ELR (cell line): Measurements from ENCODE around the gene HELB.
"Not testable (repeated sequence)": the region's sequence is repeated elsewhere in the genome, so short reads cannot be mapped to it uniquely, and the experiment has no call there.

Source experiments
- DNase-seq: peaks from one replicate; pipeline ENCODE4 v3.0.0-alpha.2; 2015; ENCODE audit warnings: low read depth

Gene HELB

DNA sequence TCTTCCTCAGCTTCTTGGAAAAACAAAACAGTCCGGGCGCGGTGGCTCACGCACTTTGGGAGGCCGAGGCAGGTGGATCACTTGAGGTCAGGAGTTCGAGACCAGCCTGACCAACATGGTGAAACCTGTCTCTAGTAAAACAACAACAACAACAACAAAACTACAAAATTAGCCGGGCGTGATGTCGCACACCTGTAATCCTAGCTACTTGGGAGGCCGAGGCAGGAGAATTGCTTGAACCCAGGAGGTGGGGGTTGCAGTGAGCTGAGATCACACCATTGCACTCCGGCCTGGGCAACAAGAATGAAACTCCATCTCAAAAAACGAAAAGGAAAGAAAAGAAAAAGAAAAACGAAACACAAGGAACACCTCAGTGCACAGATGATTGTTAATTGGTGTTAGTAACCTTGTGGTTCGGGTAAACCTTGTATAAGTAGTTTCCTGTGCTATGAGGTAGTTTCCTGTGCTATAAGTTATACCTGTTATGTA, 1.1 kb downstream of the HELB start:
- DNase-seq, result not testable (repeated sequence)

DNA sequence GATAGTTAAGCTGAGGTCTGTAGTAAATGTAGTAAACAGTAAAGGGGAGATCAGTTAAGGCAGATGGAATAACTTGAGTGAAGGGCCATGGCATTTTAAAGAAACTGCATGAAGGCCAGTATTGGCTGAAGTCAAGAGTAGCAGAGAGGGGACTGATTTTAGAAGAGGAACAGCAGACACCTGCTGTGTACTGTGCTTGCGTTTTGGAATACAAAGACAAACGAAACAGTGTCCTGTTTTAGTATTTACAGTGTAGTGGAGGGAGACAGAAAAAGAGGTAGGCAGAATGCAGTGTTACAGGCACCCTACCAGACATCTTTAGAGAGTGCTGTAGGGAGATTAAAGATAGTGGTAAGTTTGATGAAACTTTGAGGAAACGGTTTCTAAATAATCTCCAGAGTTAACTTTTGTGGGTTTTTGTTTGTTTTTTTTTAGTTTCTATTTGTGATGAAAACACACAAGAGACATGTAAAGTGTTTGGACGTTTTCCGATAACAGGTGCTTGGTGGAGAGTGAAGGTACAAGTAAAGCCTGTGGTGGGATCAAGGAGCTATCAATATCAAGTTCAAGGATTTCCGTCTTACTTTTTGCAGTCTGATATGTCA, 2.1 kb downstream of the HELB start:
- DNase-seq, result no peak

DNA sequence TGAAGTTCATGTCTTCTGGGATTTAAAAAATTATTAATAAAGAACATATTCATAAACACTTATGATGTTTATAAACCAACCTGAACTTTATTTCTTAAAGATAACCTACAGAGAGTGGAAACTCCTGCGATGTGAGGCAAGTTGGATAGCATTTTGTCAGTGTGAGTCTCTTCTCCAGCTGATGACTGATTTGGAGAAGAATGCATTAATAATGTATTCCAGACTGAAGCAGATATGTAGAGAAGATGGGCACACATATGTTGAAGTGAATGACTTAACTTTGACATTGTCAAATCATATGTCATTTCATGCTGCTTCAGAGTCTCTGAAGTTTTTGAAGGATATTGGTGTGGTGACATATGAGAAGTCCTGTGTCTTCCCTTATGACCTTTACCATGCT, 7.3 kb downstream of the HELB start:
- no peak for DNase-seq

DNA sequence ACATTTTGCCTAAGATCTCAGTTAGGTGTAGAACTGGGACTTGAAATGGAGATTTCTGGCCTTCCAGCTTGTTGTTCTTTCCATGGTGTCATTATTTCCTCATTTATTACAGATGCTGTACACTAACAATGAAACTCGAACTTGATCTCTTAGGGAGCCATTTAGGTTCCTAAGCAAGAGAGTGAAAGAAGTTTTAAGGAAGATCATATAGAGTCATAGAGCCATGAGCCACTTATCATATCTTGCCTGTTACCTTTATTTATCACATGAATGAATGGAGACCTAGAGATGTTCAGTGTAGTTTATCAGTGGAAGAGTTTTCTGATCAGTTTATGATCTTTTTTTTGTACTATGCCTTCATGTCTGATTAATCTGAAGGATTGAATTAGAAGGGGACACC, 9.9 kb downstream of the HELB start:
- DNase-seq, result no peak

DNA sequence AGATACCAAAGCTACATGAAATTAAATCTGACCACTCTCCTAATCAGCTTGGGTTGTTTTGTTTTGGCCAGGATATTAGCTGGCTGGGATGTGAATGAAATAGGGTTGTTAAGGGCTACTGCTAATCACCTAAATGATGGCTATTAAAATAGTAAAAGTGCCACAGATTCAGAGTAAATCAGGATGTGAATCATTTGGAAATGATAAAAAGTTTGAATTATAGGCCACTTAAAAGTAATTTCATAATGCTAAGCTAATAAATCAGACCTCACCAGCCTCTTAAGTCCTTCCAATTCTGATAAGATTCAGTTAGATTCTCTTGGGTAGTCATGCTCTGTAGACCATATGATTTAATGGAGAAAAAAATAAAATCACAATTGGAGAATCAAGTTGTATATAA, 12.0 kb downstream of the HELB start:
- no peak for DNase-seq

DNA sequence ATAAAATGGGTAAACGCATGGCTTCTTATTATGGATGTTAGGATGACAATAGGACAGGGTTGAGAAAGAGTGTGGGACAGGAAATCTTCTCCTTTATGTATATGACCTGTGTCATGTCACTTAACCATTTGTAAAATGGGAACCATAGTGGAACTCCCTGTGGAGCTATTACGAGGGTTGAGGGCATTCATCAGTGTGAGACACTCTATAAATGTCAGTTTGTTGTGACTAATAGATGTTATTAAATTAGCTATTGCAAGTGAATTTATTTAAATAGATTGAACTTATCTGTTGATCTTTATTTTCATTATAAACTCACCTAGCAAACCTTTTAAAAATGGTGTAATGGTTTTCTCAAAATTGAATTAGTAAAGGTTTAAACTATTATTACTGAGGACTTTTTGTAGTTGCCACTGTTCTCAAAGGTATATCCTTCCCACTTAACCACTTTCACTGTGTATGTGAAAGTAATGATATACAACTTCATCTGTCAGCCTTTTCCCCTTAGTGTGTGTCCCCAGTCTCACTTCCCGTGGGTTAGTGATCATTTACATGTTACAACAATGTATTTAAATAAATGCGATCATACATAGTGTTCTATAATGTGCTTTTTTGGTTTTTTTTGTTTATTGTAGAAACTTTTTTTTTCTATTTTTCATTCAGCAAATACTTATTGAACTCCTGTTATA, 17.1 kb downstream of the HELB start:
- no peak for DNase-seq

DNA sequence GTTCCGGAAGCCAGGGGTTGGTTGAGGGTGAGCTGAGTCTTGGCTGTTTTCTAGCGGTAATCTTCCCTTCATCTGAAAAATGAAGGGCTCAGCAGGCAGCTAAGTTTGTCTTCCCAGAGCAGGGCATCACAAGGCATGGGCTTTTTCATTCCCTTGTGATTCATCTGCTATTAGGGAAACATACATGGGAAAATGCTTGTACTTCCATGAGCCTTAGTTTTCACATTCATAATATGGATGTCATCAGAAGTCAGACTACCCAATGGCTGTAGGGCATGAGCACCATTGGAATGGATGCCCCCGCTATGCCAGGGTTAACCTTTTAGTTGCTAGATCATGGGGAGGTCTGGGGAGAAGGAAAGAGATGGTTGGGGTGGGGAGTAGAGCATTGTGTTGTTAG, 18.7 kb downstream of the HELB start:
- DNase-seq, result peak; percentile 44

DNA sequence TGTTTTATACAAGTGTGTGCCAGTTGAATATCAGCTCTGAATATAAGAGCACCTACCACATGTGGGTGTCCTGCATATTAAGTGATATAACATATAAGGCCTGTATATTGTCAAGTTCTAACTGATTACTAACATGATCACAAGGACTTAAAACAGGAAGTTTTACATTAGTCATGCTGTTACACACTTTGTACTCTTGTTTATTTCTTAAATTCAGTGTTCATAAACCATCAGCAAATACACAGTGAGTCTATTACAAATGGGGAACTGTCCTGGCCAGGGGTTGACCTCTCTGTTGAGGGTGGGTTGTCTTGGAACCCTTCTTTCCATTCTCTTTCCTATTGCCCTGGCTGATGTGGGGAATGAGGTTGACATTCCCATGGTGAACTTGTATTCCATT, 19.1 kb downstream of the HELB start:
- peak; percentile 62 for DNase-seq

DNA sequence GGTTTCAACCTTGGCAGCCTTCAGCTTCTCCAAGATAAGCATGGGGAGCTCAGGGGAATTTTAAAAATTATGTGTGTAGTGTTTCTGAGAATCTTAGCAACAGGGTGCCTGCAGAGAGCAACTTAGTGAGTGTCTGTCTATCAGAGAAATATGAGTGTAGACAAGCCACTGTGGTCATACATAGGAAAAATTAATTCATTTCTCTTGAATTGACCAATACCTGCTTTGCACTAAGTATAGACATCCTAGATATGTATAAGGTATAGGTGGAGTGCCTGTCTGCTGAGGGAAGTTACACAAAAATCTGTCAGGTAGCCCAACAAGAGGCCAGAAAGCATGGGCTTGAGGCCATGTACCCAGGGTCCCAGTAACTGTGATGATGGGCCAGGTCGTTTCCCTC, 20.7 kb downstream of the HELB start:
- no peak for DNase-seq

DNA sequence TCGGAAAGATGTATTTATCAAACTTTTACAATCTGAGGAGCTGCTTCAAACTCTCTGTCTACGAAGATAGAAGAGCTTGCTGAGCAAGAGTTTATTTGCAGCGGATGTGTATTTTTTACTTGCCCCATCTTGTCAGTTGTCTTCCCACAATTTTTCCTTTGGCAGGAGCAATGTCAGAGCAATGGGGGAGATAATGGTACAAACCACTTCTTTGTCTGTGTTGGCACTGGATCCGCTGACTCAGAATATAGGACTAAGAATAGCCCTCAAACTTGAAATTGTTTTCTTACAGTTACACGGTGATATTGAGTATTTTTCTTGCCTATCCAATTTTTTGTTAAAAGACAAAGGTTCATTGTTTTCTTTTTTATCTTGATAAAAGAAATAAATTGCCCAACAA, 27.6 kb downstream of the HELB start:
- no peak for DNase-seq

DNA sequence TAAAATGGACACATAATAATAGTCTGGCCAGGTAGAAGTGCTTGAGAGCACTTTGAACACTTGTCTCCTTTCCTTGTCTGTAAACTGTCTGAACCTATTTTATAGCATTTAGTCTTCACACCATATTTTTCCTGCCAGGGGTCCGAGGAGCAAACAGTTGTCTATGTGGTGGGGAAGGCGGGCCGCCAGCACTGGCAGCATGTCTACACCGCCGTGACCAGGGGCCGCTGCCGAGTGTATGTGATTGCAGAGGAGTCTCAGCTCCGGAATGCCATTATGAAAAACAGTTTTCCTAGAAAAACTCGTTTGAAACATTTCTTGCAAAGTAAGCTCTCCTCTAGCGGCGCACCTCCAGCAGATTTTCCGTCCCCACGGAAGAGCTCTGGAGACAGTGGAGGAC, 28.7 kb downstream of the HELB start:
- no peak for DNase-seq

DNA sequence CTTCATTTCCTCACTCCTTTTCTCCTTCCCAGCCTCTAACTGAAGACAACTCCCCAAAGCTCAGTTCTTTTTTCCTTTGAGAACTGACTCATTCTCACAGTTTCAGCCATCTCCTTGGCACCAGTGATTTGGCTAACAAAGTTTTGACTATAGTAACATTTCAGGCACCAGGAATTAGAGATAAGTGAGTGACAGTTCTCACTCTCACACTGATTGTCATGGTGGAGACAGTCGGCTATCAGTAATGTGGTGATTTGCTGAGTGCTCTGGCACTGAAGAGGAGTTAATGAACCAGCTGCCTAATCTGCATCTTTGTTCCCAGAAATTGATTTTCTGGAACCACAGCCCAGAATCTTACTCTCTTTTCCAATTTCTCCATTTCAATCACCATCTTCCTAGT, 29.5 kb downstream of the HELB start:
- DNase-seq, result no peak

DNA sequence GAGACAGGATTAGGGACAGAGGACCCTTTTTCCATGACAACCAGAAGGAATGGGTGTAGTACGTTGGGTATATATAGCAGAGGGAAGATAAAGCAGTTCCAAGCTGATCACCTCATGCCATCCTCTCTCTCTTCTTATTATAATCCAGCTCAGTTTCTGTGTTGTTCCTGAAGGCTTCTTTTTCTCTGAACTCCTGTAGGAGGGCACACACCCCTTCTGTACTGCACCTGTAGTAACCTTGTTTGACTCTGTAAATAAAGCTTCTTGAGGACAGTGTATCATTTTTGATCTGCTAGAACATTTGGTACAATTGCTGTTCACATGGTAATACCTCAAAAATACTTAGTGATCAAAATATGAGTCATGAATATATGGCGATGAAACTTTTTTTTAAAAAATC, 33.5 kb downstream of the HELB start:
- DNase-seq, result no peak

DNA sequence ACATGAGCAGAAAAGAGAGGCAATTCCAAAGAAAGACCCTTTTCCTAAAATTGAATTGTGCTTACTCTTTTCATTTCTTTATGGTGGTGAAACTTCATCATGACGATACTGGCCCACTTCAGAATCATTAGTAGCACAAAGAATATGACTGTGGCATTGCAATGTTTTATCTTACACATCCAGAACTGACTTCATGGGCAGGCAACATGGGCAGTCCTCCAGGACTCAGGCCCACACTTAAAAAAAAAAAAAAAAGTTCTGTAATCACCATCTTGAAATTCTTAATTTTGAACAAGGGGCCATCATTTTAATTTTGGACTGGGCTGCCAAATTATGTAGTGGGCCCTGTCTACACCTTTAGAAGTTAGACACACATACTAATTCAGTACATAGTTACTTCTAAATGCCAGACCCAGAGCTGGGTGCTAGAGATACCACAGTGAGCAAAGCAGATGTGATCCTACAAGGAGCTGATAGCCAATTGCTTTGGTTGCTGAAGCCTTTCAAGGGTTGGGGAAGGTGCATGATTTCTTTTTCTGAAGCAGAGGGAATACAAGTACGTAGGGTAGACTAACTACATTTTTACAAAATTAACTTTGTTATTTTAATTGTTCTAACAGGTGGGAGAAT, 35.2 kb downstream of the HELB start:
- no peak for DNase-seq

DNA sequence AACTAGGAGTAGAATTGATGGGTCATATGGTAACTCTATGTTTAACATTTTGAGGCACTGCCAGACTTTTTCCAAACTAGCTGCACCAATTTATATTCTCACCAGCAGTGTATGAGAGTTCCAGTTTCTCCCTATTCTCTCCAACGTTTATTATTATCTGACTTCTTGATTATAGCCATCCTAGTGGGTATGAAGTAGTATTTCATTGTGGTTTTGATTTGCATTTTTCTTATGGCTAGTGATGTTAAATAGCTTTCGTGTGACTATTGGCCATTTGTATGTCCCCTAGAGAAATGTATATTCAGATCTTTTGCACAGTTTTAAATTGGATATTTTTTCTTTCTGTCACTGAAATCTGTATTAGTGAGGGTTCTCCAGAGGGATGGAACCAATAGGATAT, 37.8 kb downstream of the HELB start:
- DNase-seq, result no peak

DNA sequence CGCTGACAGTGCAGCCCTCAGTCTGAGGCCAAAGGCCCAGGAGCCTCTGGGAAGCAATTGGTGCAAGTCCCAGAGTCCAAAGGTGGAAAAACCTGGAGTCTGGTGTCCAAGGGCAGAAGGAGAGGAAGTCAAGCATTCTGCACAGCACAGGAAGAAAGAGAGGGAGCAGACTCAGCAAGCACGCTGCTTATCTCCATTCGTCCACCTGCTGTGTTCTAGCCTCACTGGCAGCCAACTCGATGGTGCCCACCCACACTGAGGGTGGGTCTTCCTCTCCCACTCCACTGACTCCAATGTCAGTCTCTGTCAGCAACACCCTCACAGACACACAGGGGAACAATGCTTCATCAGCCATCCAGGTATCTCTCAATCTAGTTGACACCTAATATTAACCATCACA, 38.8 kb downstream of the HELB start:
- DNase-seq, result no peak

DNA sequence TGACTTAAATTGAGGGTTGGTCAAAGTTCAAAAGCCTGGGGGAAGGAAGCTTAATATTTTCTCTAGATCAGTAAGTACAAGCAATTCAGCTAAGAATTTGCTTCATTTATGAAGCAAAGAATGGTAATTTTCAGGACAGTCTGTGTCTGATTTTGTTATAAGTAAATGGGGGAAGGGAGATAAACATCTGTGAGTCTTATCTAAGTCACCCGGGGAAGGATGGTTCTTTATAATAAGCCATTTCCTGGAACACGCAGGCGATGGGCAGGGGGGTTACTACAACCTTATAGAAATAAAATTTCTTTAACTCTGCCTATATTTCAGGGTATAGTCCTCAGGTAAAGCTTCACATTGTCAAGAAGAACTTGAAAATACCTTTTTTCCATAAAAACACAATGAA, 42.9 kb downstream of the HELB start:
- no peak for DNase-seq

DNA sequence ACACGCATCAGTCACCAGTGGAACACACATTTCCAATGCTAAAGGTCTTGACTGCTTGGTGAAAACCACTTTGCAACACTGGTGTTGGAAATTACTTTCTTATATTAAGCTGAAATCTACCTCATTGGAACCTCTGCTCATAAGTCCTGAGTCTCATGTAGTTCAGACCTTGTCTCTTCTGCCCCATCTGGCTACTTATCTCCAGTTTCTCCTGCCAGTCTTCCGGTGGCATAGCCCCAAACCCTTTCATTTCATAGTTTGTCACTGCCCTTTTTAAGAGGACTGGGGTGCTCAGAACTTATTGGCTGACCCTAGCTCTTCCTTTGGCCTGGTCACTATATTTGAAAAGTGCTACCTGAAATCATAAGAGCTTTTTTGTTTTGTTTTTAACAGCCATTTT, 43.7 kb downstream of the HELB start:
- no peak for DNase-seq

DNA sequence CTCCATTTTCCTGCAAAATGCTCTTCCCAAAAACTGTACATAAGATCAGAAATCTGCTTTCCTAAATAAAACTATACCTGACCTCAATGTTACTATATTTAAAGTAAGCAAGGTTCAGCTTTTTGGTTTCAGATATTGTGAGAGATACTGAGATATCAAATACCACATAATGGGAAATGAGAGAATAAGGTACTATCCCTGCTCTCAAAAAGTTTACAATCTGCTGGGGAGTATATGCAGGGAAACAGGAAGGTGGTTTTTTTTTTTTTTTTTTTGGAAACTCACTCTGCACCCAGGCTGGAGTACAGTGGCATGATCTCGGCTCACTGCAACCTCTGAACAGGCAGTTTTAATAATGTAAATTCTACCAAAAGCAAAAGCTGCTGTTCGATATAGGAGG, 49.0 kb downstream of the HELB start:
- no peak for DNase-seq

DNA sequence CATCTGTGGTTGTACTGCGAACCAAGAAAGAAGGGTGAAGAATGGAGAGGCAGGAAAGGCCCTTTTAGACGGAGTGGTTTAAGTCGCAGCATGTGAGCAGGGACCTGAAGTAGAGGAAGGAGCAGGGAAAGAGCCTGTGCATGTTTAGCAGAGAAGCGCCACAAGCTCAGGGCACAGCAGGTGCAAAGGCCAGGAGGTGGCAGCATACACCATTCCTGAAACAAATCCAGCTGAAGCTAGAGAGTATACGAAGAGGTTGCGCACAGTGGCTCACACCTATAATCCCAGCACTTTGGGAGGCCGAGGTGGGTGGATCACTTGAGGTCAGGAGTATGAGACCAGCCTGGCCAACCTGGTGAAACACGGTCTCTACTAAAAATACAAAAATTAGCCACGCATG, 49.9 kb downstream of the HELB start:
- DNase-seq, result peak; percentile 45

DNA sequence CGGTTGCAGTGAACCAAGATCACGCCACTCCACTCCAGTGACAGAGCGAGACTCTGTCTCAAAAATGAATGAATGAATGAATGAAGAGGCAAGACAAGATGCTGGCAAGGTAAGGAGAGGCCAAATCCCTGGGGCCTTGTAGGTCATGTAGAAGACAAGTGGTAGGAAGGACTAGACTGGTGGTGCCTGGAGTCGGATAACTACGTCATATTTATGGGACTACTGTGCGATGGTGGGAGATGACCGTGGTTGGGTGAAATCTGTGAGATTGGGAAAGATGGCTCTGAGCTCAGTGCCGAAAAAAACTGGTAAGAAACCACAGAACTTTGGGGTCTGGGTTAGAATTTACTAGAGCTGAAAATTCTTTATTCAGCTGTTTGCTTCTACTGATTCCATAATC, 50.6 kb downstream of the HELB start:
- DNase-seq, result no peak

DNA sequence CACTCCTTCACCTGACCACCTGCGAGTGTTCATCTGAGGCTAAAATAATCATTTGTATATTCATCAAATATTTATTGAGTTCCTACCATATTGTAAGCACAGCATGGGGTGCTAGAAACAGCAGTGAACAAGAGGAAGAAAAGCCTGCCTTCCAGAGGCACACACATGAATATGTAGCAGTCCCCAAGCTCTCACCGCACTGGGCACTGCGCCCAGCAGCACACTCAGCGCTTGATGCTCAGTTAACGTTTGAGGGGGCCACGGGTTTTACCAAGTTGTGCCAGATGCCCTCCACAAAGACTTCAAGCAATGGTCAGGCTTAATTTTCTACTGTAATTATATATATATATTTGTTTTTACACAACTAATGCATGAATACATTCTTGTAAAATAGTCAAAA, 52.0 kb downstream of the HELB start:
- no peak for DNase-seq

DNA sequence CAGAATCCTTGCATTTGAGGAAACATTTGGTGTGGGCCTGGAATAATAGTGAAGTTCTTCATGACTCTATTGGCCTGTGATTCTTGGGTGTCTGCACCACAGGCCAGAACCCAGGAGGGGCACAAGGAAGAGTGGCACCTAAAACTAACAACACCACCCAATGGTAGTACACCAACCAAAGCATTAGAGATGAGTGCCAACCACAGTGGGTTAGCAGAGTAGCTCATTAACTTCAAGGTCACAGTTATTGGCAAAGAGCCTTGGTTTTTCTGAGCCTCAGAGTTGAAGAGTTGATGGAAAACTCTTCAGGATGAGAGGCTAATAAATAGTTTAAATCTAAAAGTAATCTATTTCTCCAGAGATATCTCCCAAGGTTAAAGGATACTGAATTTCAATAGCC, 57.0 kb downstream of the HELB start:
- no peak for DNase-seq

DNA sequence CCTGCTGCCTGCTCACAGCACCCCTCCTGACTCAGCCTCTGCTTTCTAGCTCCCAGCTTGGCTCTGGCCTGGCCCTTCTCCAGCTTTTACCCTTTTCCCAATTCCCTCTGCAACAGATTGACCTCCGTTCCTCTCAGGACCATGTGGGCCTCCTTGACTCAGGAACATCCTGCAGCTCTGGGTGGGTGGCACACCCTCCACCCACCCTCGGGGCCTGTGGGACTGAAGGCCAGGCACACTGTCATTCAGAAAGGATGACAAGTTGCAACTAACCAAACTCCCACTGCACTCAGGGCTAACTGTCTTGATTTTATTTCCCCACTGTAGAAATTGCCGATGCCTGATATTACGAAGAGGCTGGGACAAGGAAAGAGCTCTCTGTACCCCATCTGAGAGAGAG, 59.4 kb downstream of the HELB start:
- DNase-seq, result no peak
